Measurements from ENCODE around the gene PPP3CB.

PPP3CB gene

DNA sequence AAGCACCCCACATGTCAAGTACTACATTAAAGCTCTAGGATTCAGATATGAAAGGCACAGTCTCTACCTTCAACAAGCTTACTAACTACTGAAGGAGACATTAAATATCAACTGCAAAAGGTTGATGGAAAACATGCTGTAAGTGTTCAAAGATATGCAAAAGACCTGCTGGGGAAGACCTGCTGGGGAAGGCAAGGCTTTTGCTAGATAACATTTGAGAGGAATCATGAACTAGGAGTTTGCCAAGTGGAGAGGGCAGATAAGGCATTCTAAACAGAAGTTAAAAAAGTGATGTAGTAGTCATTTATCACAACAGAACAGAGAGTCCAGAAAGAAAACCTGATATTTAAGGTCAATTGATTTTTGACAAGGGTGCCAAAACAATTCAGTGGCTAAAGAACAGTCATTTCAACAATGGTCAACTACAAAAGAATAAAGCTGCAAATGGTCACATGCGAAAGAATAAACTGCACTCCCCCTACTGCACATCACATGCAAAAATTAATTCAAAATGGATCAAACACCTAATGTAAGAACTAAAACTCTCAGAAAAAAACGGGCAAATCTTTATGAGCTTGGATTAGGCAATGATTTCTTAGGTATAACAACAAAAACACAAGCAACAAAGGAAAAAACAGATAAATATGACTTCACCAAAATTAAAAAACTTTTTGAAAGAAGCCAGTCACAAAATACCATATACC lies 39.5 kb downstream of the PPP3CB start:
- no peak overlapping the region for H3K27ac ChIP-seq (ENCODE audit: low read depth, low read length)

DNA sequence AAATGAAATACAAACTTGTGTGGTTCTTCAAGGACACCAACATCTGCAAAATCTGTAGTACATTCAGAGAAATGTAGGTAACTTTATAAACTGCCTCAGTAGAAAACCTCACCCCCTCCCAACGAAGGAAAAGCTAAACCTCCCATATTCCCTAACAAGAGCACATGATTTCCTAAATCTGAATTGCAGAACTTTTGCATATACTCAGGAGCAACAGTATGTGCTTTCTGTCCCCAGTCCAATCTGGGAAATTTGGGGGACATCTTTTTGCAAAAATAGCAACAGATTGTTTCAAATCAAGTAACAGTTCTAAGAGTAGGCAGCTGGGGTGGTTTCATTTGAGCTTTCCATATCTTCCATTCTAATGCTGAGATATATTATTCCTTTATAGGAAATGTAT lies 46.7 kb downstream of the PPP3CB start:
- Histone ChIP-seq H3K27me3 (ENCODE audit: control insufficient read depth, low read length) (no peaks in the 10 kb centered on the region), H3K9me3 (ENCODE audit: control insufficient read depth, insufficient read depth, low read length) (no peaks in the 10 kb centered on the region), H3K9me2 (replicated peaks; ENCODE audit: control insufficient read depth, low read length) (no peaks in the 10 kb centered on the region), H3K4me1 (ENCODE audit: control insufficient read depth, low read length) (no peaks in the 10 kb centered on the region), H3K27ac (ENCODE audit: low read depth, low read length) (no peak overlapping the region), H3F3A (ENCODE audit: control insufficient read depth, insufficient read depth) (peaks cover 1% of the 10 kb centered on the region; the same call in 1 of the 2 replicates), H4K20me1 (ENCODE audit: control insufficient read depth, insufficient read depth, low read depth, low read length) (no peaks in the 10 kb centered on the region), H3K4me3 (ENCODE audit: low read length) (no peak overlapping the region), H3K79me2 (ENCODE audit: control insufficient read depth, low read length) (no peaks in the 10 kb centered on the region), H3K4me2 (ENCODE audit: low read length) (no peak overlapping the region), H3K36me3 (ENCODE audit: control insufficient read depth, low read length) (peaks cover 25% of the 10 kb centered on the region)
- no peak for TF ChIP-seq CTCF (IDR thresholded peaks at IDR 0.05; ENCODE audit: low read depth, low read length, poor library complexity, severe bottlenecking)
- TF ChIP-seq EZH2phosphoT487 (IDR thresholded peaks at IDR 0.05; ENCODE audit: borderline replicate concordance, low read length), result no peak

More for the DNA sequence above, 39.5 kb downstream of the PPP3CB start:
- Histone ChIP-seq H3K36me3 (ENCODE audit: control insufficient read depth, low read length) (peaks cover 25% of the 10 kb centered on the region), H3K27me3 (ENCODE audit: control insufficient read depth, low read length) (no peaks in the 10 kb centered on the region), H3K4me2 (ENCODE audit: low read length) (no peak overlapping the region), H3F3A (ENCODE audit: control insufficient read depth, insufficient read depth) (peaks cover 2% of the 10 kb centered on the region; the same call in 1 of the 2 replicates), H3K79me2 (ENCODE audit: control insufficient read depth, low read length) (no peaks in the 10 kb centered on the region), H3K9me2 (replicated peaks; ENCODE audit: control insufficient read depth, low read length) (no peaks in the 10 kb centered on the region), H3K4me3 (ENCODE audit: low read length) (no peak overlapping the region), H3K9me3 (ENCODE audit: control insufficient read depth, insufficient read depth, low read length) (no peaks in the 10 kb centered on the region), H4K20me1 (ENCODE audit: control insufficient read depth, insufficient read depth, low read depth, low read length) (no peaks in the 10 kb centered on the region), H3K4me1 (ENCODE audit: control insufficient read depth, low read length) (no peaks in the 10 kb centered on the region)
- TF ChIP-seq CTCF (IDR thresholded peaks at IDR 0.05; ENCODE audit: low read depth, low read length, poor library complexity, severe bottlenecking), result no peak
- TF ChIP-seq EZH2phosphoT487 (IDR thresholded peaks at IDR 0.05; ENCODE audit: borderline replicate concordance, low read length), result no peak

- no peak overlapping the region for H3K27ac ChIP-seq (ENCODE audit: low read depth, low read length)
- H3F3A ChIP-seq (ENCODE audit: control insufficient read depth, insufficient read depth), result no peaks in the 10 kb centered on the region
- H3K36me3 ChIP-seq (ENCODE audit: control insufficient read depth, low read length), result peaks cover 20% of the 10 kb centered on the region
- no peak overlapping the region for H3K4me3 ChIP-seq (ENCODE audit: low read length)
- no peaks in the 10 kb centered on the region for H3K27me3 ChIP-seq (ENCODE audit: control insufficient read depth, low read length)
- TF ChIP-seq EZH2phosphoT487 (IDR thresholded peaks at IDR 0.05; ENCODE audit: borderline replicate concordance, low read length) (no peak), CTCF (IDR thresholded peaks at IDR 0.05; ENCODE audit: low read depth, low read length, poor library complexity, severe bottlenecking) (no peak)
- H4K20me1 ChIP-seq (ENCODE audit: control insufficient read depth, insufficient read depth, low read depth, low read length), result no peaks in the 10 kb centered on the region
- no peaks in the 10 kb centered on the region for H3K79me2 ChIP-seq (ENCODE audit: control insufficient read depth, low read length)
- no peak overlapping the region for H3K4me2 ChIP-seq (ENCODE audit: low read length)
- H3K9me3 ChIP-seq (ENCODE audit: control insufficient read depth, insufficient read depth, low read length), result no peaks in the 10 kb centered on the region
- no peaks in the 10 kb centered on the region for H3K9me2 ChIP-seq (replicated peaks; ENCODE audit: control insufficient read depth, low read length)
- no peaks in the 10 kb centered on the region for H3K4me1 ChIP-seq (ENCODE audit: control insufficient read depth, low read length)
Measured at GRCh38 chr10:73448384-73448783, 47.4 kb downstream of the PPP3CB start.
